GM18505 (cell line): ENCODE data around the gene RNASEH2B.

Experiments used
- ATAC-seq: cut with Tn5 transposase; IDR thresholded peaks from one replicate; pipeline ENCODE4 v1.9.1; 2021; ENCODE audit not compliant: unreplicated experiment
- POLR2A ChIP-seq: IDR thresholded peaks from 4 replicates; pipeline ENCODE4 v1.6.1; 2011; ENCODE audit warnings: borderline replicate concordance; ENCODE audit not compliant: insufficient read depth, insufficient read length; ENCODE audit errors: extremely low read depth

The RNASEH2B gene

DNA sequence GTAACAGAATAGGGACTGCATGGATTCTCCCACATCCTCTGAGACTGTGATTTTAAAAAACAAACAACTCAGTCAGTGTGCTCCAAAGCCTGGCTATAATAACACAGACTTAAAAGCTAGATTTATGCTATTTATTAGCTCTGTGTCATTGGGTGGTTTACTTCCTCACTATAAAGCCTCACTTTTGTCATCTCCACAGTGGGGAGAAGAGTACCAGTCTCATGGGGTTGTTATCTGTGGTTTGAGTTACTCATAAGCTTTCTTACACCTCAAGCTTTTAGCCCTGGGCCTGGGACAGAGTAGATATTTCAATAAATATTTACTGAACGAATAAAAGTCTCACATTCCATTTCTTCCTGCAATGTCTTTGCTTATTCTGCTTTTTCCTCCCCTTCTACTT lies 5.3 kb downstream of the RNASEH2B start:
- ATAC-seq = no peak
- no peak for TF ChIP-seq POLR2A

DNA sequence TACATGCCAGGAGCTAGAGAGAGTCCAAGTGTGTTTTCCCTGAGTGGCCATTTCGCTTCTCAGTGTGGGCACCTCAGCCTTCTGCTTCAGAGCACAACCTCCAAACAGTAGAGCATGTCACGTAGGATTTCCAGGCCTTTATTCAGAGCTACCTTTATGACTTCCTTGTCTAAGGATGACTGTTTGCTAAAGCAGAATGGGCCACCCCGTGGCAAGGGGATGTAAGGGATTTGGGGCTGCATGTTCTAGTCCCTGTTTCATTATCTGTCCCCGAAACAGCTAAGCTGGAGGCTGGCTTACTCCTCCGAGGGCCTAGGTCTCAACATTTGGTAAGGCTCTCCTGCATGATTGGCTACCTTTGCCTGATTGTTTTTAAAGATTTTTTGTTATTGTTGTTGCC lies 6.0 kb downstream of the RNASEH2B start:
- TF ChIP-seq POLR2A = no peak
- no peak for ATAC-seq

DNA sequence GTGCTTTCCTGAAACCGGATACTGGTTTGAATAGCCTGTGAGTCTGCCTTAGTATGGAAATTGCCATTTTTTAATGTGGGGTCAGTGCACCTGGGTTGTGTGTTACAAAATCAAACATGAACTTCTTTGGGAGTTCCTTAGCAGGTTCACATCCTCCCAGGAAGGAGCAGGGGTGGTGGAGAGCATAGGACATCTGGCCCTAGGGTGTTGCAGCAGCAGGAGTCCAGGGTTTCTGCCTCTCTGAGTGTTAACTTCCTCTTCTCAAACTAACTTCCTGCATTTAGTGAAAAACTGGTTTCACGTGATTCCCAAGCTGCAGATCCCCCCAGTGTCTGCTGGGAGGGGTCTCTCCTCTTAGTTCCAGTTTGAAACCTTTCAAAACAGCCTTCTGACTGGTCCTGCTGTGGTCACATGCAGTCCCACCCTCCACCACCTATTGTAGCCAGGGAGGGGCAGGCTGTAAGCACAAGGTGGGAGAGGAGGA lies 7.2 kb downstream of the RNASEH2B start:
- peak; percentile 42 for ATAC-seq
- TF ChIP-seq POLR2A = peak; percentile 36

DNA sequence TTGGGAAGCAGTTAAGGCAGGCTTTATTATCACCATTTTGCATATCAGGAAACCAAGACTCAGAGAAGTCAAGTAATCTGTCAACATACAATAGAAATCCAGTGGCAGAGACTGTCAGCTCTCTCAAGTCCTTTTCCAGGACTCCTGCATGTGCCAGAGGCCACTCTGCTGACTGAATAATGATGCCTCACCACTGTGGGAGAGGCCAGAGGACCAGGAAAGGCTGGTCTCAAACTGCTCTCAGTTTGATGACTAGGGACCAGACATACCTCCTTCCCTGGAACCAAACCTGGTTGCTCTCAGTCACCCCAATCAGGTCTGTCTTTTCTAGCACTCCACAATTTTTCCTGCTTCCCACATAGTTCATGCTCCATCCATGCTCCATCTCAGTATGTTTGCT lies 8.0 kb downstream of the RNASEH2B start:
- ATAC-seq = no peak
- TF ChIP-seq POLR2A = no peak

DNA sequence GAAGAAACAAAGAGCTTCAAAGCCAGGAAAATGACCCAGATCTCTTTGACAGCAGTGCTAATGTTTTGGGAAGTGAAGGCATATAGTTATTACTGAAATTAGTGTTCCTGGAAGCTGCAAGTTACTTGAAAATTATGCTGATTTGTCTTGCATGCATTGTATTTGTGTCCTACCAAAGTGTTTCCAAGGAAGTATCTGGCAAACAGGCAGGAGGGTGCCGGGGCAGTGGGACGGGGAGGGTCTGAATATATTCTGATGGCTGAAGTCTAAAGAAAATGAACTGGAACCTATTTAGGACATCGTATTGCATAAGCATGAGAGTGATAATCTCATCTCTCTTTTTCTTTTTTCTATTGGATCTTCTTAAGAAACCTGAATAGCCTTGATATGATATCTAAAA lies 9.0 kb downstream of the RNASEH2B start:
- ATAC-seq = no peak

DNA sequence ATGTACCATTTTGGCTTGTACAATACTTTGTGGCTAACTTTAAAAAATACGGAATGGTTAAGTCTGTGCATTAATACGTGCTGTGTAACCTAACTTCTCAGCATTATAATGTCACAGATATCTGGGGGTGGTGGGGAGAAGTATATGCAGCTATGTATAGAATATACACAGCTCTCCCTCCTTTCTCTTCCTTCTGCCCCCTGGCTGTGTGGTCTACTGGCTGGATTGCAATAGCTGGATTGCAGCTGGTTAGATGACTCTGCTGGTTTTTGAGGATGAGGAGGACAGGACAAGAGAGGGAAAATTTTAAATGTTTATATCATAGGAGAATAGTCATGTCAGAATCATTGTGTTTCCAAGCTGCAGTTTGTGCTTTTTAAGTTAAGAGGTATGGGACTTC lies 9.7 kb downstream of the RNASEH2B start:
- ATAC-seq = no peak

More for the DNA sequence above, 9.0 kb downstream of the RNASEH2B start:
- no peak for TF ChIP-seq POLR2A

DNA sequence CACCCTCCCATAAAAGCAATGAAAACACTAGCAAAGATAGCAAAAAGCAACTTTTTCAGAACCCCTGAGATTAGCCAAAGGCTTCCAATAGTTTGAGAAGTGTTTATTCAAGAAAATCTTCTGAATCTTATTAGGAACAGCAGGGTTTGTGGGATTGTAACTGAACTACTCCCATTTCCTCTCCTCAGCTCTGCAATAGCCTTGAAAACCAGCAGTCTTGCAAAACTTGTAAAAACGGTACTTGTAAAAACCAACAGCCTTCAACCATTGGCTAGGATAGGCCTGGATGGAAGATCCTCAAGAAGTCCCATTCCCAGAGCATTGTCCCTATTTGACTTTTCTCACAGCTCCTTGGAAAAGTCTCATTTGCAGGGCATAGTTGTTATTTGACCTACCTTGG lies 12.1 kb downstream of the RNASEH2B start:
- TF ChIP-seq POLR2A = no peak
- no peak for ATAC-seq

More for the DNA sequence above, 9.7 kb downstream of the RNASEH2B start:
- TF ChIP-seq POLR2A = no peak

DNA sequence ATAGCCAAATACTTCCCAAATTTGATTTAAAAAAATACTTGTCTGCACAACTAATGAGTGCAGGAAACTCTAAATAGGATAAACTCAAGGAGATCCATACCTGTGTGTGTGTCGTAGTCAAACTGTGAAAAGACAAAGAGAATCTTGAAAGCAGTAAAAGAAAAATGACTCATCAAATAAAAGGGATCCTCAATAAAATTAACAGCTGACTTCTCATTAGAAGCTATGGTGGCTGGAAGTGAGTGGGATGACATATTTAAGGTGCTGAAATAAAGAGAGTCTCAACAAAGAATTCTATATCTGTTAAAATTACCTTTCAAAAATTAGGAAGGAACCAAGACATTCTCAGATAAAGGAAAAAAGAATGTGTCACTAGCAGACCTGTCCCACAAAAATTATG lies 13.7 kb downstream of the RNASEH2B start:
- no peak for TF ChIP-seq POLR2A
- ATAC-seq = no peak

DNA sequence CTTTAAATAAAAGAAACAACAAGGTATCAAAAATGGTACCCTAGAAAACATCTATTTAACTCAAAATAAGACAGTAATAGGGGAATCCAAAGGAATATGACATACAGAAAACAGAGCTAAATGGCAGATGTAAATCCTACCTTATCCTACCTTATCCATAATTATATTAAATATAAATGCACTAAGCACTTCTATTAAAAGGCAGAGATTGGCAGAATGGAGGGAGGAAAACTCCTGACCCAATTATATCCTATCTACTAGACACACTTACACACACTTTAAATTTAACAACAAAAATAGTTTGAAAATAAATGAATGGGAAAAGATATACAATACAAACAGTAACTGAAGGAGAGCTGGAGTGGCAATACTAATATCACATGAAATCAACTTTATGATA lies 14.4 kb downstream of the RNASEH2B start:
- TF ChIP-seq POLR2A = no peak
- no peak for ATAC-seq

DNA sequence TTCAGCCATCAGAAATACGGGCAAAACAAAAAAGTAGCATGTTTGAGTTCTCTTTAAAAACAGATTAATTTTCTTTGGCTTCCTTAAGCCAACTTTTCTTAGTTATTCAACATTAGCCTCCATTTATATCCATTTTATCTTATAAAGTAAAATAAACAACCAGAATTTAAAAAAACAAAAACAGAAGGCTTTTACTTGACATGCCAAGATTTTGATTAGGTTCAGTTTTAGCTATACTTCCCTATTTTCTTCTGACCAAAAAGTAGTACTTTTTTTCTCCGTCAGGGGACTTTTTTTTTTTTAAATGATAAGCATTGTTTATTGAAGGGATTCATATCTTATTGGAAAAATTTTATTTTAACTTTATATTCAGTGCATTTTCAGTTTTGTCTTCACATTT lies 18.1 kb downstream of the RNASEH2B start:
- ATAC-seq = no peak
- no peak for TF ChIP-seq POLR2A

DNA sequence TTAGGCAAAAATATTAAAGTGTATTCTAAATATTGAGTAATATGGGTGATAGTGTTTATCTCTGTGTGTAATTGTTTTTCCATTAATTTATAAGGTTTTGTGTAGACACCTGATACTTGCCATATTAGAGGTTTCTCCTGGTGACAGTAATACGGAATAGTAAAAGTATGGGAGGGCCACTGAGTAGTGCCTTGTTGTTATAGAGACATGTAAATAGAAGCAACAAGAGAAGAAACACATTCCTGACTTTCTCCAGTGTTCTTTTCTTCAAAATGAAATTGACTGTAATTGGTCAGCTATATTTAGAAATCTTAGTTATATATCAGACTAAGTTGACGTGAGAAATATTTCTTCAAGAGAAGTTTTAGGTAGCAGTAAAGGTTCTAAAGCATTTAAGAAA lies 18.5 kb downstream of the RNASEH2B start:
- no peak for ATAC-seq
- no peak for TF ChIP-seq POLR2A

DNA sequence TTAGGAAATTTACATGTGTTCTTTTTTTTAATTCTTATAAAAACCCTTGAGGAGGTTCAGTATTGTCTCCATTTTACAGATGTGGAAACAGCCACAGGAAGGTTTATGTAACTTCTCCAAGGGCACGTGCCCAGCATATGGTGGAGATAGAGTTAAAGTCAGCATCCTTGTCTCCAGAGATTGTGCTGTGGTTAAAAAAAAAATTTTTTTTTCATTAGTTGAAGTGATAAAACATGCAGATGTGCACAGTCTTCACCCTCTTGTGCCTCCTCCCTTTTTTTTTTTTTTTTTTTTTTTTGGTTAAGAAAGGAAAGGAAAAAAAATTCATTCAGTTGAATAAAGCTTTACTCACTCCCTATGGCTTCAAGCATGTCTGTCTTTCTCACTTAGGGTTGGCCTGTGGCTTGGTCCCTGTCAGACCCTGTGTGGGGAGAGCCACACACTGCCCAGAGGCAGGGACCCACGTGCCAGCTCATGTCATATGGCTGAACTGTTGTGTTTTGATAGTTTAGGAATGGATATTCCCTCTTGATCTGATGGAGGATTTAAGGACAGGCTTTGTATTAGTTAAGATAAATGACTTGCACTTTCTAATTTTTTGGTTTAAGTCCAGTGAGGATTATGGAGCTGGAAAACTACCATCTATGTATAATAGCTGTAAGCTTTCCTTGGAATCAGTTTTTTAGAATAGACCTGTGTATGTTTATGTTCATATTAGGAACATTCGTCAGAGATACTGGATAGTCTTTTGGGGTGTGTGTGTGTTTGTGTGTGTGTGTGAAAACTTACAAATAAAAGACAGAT lies 19.3 kb downstream of the RNASEH2B start:
- ATAC-seq = no peak
- no peak for TF ChIP-seq POLR2A

DNA sequence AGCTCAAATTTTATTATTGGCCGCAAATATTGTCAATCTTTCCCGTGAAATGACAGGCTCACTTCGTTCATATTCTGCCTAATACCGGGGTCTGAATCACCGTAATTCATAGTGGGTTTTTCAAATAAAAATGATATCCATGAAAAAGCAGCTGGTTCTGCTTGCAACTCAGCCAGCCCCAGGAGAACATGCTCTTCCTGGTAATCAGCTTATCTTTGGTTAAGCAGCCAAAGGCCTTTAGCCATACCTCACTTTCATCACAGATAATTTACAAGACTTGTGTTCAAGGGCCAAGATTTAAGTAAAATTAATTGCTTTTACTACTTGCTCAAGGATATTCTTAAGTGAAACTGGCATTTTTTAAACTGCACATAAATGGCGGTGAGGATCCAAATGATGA lies 22.5 kb downstream of the RNASEH2B start:
- no peak for TF ChIP-seq POLR2A
- no peak for ATAC-seq

DNA sequence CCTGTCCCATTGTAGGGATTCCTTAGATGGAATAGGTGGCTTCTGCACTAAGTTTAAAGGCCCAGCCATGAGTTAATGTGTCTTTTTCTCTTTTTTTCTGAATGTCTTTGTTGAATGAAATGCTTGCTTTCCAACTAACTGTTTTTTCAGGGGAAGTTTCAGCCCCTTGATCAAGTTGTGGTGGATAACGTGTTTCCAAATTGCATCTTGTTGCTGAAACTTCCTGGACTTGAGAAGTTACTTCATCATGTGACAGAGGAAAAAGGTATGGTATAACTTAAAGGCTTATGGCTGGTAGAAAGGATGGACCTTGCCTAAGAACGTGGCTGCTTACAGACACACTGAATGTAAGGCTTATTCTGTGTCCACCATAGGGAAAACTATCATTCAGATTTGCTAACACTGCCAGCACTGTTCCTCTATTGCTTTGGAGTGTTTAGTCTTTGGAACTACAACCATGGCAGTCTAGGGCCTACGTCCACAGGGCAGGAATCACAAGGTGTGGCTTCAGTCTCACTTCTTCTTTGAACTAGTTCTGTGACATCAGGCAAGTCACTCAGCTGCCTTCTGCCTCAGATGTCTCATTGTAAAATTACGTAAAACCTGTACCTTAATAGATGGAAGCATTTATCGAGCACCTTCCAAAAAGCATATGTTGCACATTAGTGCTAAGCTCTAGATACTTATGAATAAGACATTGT lies 25.3 kb downstream of the RNASEH2B start:
- no peak for TF ChIP-seq POLR2A
- ATAC-seq = no peak
